HG03039 (cell line): ENCODE measurements around the gene SPEG.

Source experiments
- ATAC-seq: cut with Tn5 transposase; IDR thresholded peaks from one replicate; pipeline ENCODE4 v1.9.1; 2021; ENCODE audit warnings: mild to moderate bottlenecking, moderate library complexity; ENCODE audit not compliant: unreplicated experiment

The SPEG gene

DNA sequence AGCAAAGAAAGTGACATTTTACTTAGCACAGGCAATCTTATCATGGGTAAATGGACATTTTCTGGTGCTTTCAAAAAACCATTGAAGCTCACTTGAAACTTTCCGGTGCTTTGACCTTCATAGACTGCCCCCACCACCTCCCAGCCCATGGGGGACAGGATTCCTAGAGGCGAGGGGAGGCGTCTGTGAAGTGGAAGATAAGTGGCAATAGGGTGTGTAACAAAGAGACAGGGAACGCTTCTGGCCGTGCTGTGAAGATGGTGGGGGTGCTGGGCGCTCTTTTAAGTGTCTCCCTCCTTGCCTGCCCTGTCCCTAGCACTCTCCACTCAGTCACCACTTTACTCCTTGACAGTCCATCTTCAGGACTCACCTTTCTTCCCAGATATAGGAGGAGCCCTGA is 40.6 kb downstream of the SPEG start:
- ATAC-seq = no peak

DNA sequence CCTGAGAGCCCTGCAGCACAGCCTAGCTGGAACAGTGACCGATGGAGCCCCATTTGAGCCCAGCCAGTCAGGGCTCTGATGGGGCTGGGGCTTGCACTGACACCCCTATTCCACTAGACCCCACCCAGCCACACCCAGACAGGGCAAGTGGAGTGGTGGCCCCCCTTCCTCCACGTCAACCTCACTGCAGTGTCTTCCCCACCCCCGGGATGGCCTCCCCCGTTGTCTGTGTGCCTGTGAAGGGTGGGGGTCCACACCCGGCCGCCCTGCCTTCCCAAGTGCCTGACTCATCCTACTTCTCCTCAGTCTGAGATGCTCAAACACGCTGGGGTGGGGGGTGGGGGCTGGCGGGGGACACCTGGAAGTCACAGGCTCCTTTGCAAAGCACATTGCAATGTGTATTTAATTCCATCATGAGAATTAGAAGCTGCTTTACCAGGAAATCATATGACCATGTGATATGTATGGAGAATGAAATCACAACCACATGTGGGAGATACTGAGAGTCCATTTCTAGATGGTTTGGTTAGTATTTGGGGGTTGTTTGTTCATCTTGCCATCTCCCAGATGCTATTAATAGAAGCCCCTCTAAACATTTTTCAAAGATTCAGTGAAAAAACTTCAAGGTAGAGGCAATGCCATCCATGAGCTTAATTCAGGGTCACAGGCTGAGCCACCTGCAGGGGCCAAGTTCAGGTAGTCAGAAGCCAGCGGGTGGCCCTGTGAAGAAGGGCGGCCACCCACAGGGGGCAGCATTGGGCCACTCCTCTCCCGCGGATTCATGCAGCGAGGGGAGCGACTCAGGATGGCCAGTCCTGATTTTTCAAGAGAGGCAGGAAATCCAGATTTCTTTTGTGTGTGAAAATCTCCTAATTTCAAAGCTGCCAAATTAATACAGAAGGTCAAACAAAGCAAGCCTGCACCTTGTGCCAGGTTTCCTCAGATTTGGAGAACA is 41.3 kb downstream of the SPEG start:
- no peak for ATAC-seq

DNA sequence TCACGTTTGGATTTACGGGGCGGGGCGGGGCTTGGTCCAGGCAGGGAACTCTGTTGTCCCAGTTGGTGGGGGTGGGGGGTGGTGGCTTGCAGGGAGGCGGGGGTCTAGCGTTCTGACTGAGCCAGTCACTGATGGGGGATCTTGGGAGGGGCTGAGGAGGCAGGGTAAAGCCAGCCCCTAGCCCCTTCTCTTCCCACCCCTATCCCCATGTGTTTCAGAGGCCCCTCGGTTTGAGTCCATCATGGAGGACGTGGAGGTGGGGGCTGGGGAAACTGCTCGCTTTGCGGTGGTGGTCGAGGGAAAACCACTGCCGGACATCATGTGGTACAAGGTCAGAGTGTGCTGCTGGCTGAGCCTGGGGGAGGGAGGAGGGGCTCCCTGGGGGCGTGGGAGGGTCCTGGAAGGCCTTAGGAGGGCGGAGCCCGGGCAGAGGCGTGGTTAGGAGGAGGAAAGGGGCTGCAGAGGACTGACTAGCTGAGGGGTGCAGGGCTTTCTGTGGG is 42.1 kb downstream of the SPEG start:
- no peak for ATAC-seq

DNA sequence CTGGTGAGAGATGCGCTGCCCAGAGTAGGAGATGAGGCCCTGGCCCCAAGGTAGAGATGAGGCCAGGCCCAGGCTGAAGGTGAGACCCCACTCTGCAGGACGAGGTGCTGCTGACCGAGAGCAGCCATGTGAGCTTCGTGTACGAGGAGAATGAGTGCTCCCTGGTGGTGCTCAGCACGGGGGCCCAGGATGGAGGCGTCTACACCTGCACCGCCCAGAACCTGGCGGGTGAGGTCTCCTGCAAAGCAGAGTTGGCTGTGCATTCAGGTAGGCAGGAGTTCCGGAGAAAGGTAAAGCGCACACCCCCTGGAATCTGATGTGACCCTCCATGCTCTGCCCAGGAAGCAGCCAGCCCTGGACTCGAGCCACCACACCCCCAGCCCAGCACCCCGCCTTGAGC is 42.5 kb downstream of the SPEG start:
- no peak for ATAC-seq

DNA sequence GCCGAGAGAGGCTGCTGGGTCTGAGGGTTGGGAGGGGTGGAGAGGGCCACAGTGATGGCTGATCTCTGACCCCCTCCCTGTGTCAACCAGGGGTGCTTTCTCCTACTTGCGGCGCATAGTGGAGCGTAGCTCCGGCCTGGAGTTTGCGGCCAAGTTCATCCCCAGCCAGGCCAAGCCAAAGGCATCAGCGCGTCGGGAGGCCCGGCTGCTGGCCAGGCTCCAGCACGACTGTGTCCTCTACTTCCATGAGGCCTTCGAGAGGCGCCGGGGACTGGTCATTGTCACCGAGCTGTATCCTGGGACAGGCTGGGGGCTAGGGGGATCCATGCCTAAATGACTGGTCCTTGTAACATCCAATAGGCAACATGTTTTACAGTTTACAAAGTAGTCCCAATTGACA is 43.2 kb downstream of the SPEG start:
- no peak for ATAC-seq

DNA sequence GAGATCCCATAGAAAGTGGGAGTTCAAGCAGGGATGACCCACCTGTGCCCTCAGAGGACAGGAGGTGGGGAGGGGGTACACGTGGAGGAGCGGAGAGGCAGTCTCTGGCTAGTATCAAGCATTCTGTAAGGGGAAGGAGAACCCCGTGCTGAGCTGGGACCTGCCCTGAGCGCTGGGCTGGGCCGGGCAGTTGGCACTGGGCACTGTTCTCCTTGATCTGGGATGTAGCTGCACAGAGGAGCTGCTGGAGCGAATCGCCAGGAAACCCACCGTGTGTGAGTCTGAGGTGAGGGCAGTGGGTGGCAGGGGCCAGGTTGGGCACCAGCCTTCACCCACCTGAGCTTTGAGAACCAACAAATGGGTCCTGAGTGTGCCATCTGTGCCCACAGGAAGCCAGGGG is 44.3 kb downstream of the SPEG start:
- no peak for ATAC-seq

DNA sequence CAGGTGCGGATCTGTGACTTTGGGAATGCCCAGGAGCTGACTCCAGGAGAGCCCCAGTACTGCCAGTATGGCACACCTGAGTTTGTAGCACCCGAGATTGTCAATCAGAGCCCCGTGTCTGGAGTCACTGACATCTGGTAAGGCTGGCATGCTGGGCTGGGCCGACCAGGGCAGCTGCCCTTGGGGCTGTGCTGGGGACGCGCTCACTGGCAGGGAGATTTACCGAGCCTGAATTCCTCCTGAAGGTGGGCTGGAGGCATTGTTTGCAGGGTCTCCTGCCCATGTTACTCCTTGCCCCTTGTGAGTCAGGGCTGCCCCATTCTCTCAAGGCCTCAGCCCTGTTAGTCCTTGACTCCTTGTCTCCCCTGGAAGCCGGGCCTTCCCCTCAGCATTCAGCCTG is 45.4 kb downstream of the SPEG start:
- no peak for ATAC-seq

DNA sequence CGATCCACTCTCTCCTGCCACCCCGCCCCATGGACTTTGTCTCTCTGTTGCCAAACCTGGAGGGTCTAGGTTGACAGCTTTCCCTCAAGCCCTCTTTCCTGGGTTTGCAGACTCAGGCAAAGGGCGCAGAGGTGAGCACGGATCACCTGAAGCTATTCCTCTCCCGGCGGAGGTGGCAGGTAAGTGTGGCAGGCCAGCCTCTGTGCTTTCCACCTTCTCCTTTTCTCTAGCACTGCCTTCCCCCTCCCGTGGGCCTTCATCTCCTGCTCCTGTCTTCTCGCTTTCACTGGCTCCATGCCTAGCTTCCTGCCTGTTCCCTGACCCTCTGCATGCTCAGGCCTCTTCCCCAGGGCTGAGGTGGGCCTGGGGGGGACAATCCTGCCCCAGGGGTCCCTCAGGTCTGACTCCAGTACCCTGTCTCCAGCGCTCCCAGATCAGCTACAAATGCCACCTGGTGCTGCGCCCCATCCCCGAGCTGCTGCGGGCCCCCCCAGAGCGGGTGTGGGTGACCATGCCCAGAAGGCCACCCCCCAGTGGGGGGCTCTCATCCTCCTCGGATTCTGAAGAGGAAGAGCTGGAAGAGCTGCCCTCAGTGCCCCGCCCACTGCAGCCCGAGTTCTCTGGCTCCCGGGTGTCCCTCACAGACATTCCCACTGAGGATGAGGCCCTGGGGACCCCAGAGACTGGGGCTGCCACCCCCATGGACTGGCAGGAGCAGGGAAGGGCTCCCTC is 48.2 kb downstream of the SPEG start:
- ATAC-seq = no peak

DNA sequence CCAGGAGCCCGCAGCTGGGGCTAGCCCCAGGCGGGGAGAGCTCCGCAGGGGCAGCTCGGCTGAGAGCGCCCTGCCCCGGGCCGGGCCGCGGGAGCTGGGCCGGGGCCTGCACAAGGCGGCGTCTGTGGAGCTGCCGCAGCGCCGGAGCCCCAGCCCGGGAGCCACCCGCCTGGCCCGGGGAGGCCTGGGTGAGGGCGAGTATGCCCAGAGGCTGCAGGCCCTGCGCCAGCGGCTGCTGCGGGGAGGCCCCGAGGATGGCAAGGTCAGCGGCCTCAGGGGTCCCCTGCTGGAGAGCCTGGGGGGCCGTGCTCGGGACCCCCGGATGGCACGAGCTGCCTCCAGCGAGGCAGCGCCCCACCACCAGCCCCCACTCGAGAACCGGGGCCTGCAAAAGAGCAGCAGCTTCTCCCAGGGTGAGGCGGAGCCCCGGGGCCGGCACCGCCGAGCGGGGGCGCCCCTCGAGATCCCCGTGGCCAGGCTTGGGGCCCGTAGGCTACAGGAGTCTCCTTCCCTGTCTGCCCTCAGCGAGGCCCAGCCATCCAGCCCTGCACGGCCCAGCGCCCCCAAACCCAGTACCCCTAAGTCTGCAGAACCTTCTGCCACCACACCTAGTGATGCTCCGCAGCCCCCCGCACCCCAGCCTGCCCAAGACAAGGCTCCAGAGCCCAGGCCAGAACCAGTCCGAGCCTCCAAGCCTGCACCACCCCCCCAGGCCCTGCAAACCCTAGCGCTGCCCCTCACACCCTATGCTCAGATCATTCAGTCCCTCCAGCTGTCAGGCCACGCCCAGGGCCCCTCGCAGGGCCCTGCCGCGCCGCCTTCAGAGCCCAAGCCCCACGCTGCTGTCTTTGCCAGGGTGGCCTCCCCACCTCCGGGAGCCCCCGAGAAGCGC is 49.1 kb downstream of the SPEG start:
- no peak for ATAC-seq

DNA sequence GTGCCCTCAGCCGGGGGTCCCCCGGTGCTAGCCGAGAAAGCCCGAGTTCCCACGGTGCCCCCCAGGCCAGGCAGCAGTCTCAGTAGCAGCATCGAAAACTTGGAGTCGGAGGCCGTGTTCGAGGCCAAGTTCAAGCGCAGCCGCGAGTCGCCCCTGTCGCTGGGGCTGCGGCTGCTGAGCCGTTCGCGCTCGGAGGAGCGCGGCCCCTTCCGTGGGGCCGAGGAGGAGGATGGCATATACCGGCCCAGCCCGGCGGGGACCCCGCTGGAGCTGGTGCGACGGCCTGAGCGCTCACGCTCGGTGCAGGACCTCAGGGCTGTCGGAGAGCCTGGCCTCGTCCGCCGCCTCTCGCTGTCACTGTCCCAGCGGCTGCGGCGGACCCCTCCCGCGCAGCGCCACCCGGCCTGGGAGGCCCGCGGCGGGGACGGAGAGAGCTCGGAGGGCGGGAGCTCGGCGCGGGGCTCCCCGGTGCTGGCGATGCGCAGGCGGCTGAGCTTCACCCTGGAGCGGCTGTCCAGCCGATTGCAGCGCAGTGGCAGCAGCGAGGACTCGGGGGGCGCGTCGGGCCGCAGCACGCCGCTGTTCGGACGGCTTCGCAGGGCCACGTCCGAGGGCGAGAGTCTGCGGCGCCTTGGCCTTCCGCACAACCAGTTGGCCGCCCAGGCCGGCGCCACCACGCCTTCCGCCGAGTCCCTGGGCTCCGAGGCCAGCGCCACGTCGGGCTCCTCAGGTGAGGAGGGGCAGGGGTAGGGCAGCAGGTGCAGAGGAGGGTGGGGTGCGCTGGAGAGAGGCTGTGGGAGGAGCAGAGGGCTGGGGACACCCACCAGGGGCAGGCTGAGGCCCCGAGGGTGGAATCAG is 49.9 kb downstream of the SPEG start:
- no peak for ATAC-seq

DNA sequence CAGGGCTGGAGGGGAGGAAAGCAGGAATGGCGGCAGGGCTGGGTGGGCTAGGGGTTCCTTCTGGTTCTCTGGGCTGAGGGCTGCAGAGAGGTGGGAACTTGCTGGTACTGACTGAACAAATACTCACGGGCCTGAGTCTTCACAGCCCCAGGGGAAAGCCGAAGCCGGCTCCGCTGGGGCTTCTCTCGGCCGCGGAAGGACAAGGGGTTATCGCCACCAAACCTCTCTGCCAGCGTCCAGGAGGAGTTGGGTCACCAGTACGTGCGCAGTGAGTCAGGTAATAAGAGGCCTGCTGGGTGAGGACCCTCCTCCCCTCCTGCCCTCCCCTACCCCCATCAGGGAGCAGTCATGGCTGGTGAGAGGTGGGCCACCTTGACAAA is 50.5 kb downstream of the SPEG start:
- ATAC-seq = no peak

DNA sequence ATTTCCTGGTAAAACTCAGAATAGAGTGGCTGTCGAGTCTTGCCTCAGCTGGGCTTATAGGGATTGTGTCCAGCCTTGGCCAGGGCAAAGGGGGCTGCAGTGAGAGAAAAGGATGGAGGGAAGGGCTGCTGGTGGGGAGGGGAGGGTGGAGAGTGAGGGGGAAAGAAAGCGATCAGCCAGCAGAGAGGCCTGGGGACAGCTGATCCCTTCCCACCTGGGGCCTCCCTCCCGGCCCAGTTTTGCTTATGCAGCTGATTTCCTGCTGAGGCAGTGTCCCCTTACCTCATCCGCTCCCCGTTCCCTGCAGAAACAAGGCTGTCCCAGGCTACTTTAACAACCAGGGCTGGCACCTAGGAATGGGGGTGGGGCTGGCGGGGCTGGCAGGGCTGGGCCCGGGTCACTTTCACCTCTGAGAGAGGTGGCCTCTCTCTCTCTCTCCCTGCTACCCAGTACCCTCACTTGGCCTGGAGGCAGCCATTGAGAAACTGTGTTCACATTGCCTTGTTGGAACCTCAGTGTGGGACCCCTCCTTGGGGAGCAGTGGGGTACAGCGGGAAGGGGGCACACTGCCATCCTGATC is 51.8 kb downstream of the SPEG start:
- no peak for ATAC-seq

DNA sequence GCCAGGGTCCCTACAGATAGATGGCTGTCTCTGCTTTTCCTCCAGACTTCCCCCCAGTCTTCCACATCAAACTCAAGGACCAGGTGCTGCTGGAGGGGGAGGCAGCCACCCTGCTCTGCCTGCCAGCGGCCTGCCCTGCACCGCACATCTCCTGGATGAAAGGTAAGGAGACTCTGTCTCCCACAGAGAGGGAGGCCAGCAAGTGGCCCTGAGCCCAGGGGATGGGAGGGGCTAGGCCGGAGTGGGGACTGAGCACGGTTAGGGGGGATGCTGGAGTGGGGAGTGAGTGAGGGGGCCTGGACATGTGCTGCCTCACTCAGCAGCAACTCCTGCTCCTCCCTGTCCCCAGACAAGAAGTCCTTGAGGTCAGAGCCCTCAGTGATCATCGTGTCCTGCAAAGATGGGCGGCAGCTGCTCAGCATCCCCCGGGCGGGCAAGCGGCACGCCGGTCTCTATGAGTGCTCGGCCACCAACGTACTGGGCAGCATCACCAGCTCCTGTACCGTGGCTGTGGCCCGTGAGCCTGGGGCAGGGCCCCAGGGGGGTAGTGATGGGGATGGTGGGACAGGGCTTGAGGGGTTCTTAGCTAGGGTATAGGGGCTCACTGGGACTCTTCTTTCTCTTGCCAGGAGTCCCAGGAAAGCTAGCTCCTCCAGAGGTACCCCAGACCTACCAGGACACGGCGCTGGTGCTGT is 53.7 kb downstream of the SPEG start:
- ATAC-seq = no peak

DNA sequence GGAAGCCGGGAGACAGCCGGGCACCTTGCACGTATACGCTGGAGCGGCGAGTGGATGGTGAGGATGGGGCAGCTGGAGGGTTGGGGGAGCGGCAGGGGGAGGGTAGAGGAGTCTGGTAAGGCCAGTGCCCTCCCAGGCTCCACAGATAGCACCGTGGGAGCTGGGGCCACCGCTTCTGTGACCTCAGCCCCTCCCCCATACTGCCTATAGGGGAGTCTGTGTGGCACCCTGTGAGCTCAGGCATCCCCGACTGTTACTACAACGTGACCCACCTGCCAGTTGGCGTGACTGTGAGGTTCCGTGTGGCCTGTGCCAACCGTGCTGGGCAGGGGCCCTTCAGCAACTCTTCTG is 54.2 kb downstream of the SPEG start:
- no peak for ATAC-seq

DNA sequence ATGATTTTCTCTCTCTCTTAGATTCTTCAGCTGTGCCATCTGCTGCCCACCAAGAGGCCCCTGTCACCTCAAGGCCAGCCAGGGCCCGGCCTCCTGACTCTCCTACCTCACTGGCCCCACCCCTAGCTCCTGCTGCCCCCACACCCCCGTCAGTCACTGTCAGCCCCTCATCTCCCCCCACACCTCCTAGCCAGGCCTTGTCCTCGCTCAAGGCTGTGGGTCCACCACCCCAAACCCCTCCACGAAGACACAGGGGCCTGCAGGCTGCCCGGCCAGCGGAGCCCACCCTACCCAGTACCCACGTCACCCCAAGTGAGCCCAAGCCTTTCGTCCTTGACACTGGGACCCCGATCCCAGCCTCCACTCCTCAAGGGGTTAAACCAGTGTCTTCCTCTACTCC is 54.7 kb downstream of the SPEG start:
- no peak for ATAC-seq

DNA sequence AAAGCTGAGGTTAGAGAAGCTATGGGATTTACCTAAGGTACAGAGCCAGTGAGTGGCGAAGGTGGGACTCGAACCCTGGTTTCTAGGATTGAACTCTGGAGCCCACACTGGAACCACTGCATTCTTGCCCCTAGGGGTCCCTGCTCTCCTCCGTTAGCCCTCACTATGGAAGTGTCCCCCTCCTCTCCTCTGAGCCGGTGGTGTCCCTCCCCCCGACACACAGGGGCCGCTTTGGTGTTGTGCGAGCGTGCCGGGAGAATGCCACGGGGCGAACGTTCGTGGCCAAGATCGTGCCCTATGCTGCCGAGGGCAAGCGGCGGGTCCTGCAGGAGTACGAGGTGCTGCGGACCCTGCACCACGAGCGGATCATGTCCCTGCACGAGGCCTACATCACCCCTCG is 55.5 kb downstream of the SPEG start:
- ATAC-seq = no peak

DNA sequence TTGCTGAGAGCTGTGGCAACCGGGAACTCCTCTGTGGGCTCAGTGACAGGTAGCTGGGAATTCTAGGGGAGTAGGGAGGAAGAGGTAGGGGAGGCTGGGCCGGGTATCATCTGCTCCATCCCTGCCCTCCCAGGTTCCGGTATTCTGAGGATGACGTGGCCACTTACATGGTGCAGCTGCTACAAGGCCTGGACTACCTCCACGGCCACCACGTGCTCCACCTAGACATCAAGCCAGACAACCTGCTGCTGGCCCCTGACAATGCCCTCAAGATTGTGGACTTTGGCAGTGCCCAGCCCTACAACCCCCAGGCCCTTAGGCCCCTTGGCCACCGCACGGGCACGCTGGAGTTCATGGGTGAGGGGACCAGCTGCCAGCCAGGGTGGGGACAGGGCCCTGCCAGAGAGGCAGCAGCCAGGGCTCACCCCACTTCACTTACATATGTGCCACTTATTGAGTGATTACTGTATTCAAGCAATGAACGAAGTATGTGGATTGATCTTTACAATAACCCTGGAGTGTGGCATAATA is 56.0 kb downstream of the SPEG start:
- no peak for ATAC-seq

DNA sequence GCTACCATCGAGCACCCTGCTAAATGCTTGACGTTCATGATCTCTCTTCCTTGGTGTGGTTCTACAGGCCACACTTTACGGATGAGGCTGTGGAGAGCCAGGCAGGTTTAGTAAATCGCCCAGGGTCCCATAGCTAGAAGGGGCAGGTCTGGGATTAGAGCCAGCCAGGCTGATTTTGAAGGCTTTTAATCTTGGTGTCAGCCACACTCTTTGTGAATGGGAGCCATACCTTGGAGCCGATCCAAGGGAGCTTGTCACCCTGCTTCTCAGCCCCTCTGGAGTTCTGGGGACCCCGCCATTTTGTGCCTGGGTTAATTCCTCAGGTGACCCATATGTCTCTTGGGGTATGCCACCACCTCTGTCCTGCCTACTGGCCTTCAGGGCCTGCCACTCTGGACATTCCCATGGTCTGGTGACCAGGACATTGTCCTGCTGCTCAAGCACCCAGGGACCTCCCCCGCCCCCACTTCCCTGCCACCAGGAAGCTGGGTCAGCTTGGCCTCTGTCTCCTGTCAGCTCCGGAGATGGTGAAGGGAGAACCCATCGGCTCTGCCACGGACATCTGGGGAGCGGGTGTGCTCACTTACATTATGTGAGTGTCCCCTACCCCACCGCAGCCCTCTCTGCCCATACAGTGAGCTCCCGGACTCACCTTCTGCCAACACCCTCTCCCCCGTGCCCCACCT is 56.8 kb downstream of the SPEG start:
- ATAC-seq = no peak
